Lower leg skin (tissue), 3 donors: ENCODE results near the gene SPRY4.

ENCODE experiments used
- CTCF ChIP-seq, 3 donors: fragments of 450-650 bp; IDR thresholded peaks; one replicate each; pipeline ENCODE4 v1.5.1; 2016; ENCODE audit warnings: antibody characterized with exemption in 3 of 3, mild to moderate bottlenecking in 3 of 3, moderate library complexity in 2 of 3
- POLR2A ChIP-seq, 2 donors: fragments of 450-650 bp; IDR thresholded peaks; one replicate each; pipeline ENCODE4 v1.6.1; 2016 to 2017; ENCODE audit warnings: antibody characterized with exemption in 2 of 2, mild to moderate bottlenecking in 1 of 2, moderate library complexity in 1 of 2

- TF ChIP-seq CTCF (IDR thresholded peaks at IDR 0.05) (no peak), POLR2A (IDR thresholded peaks at IDR 0.05) (no peak)
Measured at GRCh38 chr5:142301540-142301939, 23.3 kb downstream of the SPRY4 start.
